ENCODE data around the gene MYL5. TPM values are rescaled to one million over a fixed set of nuclear protein-coding genes. Genes with fewer than 3 reads are reported as not detected.

MYL5 gene
- total RNA-seq, 1 experiment from 2014 or later: 18.0 TPM

- Histone ChIP-seq H3K23ac (ENCODE audit: insufficient read length, low read depth, low read length) (no peak overlapping the region), H4K20me1 (ENCODE audit: control insufficient read depth, insufficient read depth, insufficient read length) (peaks cover 4% of the 10 kb centered on the region), H4K91ac (ENCODE audit: insufficient read length, low read depth, low read length) (no peak overlapping the region), H3K9ac (ENCODE audit: extremely low read depth, insufficient read length, low read length) (no peak overlapping the region), H3K23me2 (ENCODE audit: insufficient read length, low read depth, low read length, poor library complexity, severe bottlenecking) (no peaks in the 10 kb centered on the region), H3K4me2 (ENCODE audit: insufficient read depth, insufficient read length, low read length) (no peak overlapping the region), H3K79me1 (ENCODE audit: insufficient read depth, low read depth, low read length, poor library complexity, severe bottlenecking) (peaks cover 22% of the 10 kb centered on the region), H3K14ac (ENCODE audit: insufficient read depth, low read length) (no peak overlapping the region), H3K56ac (ENCODE audit: insufficient read length, low read depth, low read length) (no peak overlapping the region), H3K9me3 (ENCODE audit: control insufficient read depth, low read depth, low read length) (no peaks in the 10 kb centered on the region), H2BK120ac (ENCODE audit: low read depth, low read length, poor library complexity, severe bottlenecking) (no peak overlapping the region), H3K79me2 (ENCODE audit: insufficient read depth, low read length) (peaks cover 46% of the 10 kb centered on the region; the same call in 1 of the 2 replicates), H4K8ac (replicated peaks; ENCODE audit: insufficient read length, low read depth, low read length) (no peak overlapping the region), H4K5ac (ENCODE audit: insufficient read length, low read depth, low read length) (no peak overlapping the region), H2AK5ac (ENCODE audit: insufficient read length, low read length) (no peak overlapping the region), H3K4ac (ENCODE audit: low read depth, low read length) (no peak overlapping the region), H2BK20ac (ENCODE audit: low read depth, low read length, poor library complexity, severe bottlenecking) (no peak overlapping the region), H3K27ac (ENCODE audit: insufficient read length, low read depth, low read length) (no peak overlapping the region), H3T11ph (ENCODE audit: low read length) (no peak overlapping the region), H2BK12ac (ENCODE audit: insufficient read length, low read depth, low read length) (no peak overlapping the region), H2BK15ac (ENCODE audit: low read depth, low read length) (no peak overlapping the region), H3K4me1 (ENCODE audit: insufficient read depth, low read length) (no peaks in the 10 kb centered on the region), H3K27me3 (ENCODE audit: insufficient read depth, low read length) (no peaks in the 10 kb centered on the region; the same call in 1 of the 2 replicates), H3K18ac (ENCODE audit: insufficient read length, low read depth, low read length) (no peak overlapping the region), H2AFZ (ENCODE audit: low read length) (no peak overlapping the region), H2BK5ac (ENCODE audit: insufficient read length, low read length) (no peak overlapping the region)
- WGBS (ENCODE audit: extremely low coverage, insufficient read length, low lambda C conversion rate): no CpG with 5 or more reads among the region's 9 CpGs
- peaks cover 0 to 4% of the 10 kb centered on the region in 2 experiments; a peak in 2 of 5 replicates for H3K9me3 Mint-ChIP-seq
- H3K4me3 Mint-ChIP-seq: no peak overlapping the region
- peaks cover 3% of the 10 kb centered on the region for H3K27me3 Mint-ChIP-seq (ENCODE audit: low read depth)
- peaks cover 3 to 5% of the 10 kb centered on the region in 2 experiments; a peak in 3 of 4 replicates for H3K4me1 Mint-ChIP-seq
- 0 out of 7 replicates have a peak overlapping the region, but pooled peaks of 1 of the 3 experiments have one; percentile 17 for H3K27ac Mint-ChIP-seq
- TF ChIP-seq CTCF (conservative IDR thresholded peaks at IDR 0.05): no peak
- peaks cover 28 to 33% (median 28%) of the 10 kb centered on the region in 3 experiments for H3K36me3 Mint-ChIP-seq (ENCODE audit: insufficient read depth in 1 of 3, low read depth in 3 of 3)
- DNase-seq: no peak
Measured at GRCh38 chr4:710116-710515, 35.8 kb downstream of the MYL5 start.

Measured in H9 (cell line).